ENCODE measurements around the gene NEK1. TPM values are rescaled to one million over a fixed set of nuclear protein-coding genes. Genes with fewer than 3 reads are reported as not detected.
A peak's percentile ranks its signal among the peaks of the same experiment; 100 is the strongest.
"Not testable (repeated sequence)": the region's sequence is repeated elsewhere in the genome, so short reads cannot be mapped to it uniquely, and the experiment has no call there.

NEK1 gene
- total RNA-seq, 1 experiment from 2014 or later: 4.7 TPM

DNA sequence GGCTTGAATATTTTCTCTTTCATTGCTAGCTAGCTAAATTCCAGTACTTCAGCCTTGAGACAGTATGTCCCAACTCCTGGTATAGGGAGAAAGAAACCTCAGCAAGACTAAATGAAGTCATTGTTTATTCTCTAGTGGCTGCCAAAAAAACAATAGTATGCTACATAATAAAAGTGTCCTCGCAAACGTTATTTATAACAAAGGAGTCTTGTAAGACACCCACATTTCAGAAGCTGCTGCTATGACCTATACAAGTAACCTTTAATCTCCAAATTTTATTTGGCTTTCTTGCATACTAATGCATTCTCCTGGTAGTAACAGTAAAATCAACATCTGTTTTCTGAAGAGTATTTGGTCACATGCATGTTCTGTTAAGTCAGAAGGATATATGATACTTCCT, 28.8 kb downstream of the NEK1 start:
- no peak overlapping the region for H3K4me3 ChIP-seq (ENCODE audit: insufficient read depth, low read depth, low read length)
- no peak for DNase-seq
- no peaks in the 10 kb centered on the region for H3K27me3 ChIP-seq (ENCODE audit: control insufficient read depth, insufficient read depth, low read length)
- no peaks in the 10 kb centered on the region; the same call in 1 of the 2 replicates for H3K36me3 ChIP-seq (replicated peaks; ENCODE audit: control insufficient read depth, insufficient read depth, low read length)

DNA sequence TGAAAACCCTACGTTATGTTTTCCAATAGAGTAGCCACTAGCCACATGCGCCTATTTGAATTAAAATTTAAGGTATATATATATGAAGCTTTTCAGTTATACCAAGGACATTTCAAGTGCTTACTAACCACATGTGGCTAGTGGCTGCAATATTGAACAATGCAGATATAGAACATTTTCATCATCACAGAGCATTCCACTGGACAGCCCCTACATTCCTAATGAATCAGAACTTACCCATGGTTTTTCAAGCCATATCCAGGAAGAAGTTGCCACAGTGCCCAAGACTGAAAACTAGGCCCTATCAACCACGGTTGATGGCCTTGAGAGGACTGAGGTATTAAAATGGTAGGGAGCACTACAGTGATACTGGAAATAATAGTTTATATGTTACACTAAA, 29.7 kb downstream of the NEK1 start:
- DNase-seq: no peak
- Histone ChIP-seq H3K36me3 (replicated peaks; ENCODE audit: control insufficient read depth, insufficient read depth, low read length) (no peaks in the 10 kb centered on the region; the same call in 1 of the 2 replicates), H3K4me3 (ENCODE audit: insufficient read depth, low read depth, low read length) (no peak overlapping the region), H3K27me3 (ENCODE audit: control insufficient read depth, insufficient read depth, low read length) (no peaks in the 10 kb centered on the region)

DNA sequence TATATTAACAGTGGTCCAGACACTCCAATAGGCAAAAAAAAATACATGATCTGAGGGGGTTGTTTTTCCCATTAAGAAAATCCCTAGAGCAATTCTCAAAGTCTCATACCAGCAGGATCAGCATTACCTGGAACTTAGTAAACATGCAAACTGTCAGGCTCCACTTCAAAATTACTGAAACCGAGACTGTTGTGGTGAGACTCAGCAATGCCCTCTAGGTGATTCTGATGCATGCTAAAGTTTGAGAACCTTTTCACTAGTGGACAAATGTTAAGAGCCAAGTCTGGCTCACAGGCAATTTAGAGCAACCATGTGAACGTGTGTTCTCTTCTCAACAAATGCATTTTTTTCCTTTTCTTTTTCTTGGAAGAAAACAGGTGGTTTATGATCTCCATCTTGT, 30.2 kb downstream of the NEK1 start:
- Histone ChIP-seq H3K4me3 (ENCODE audit: insufficient read depth, low read depth, low read length) (no peak overlapping the region), H3K27me3 (ENCODE audit: control insufficient read depth, insufficient read depth, low read length) (no peaks in the 10 kb centered on the region), H3K36me3 (replicated peaks; ENCODE audit: control insufficient read depth, insufficient read depth, low read length) (no peaks in the 10 kb centered on the region; the same call in 1 of the 2 replicates)
- no peak for DNase-seq

DNA sequence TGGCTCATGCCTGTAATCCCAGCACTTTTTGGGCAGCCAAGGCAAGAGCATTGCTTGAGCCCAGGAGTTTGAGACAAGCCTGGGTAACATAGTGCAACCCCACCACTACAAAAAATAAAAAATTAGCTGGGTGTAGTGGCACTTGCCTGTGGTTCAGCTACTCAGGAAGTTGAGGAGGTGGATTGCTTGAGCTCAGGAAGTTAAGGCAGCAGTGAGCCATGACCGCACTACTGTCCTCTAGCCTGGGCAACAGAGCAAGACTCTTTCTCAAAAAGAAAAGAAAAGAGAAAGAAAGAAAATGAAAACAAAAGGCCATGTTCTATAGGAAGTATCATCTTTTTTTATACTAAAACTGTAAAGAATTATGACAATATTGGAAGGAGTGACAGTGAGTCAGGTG, 38.5 kb downstream of the NEK1 start:
- Histone ChIP-seq H3K4me3 (ENCODE audit: insufficient read depth, low read depth, low read length) (no peak overlapping the region), H3K36me3 (replicated peaks; ENCODE audit: control insufficient read depth, insufficient read depth, low read length) (peaks cover 3% of the 10 kb centered on the region; the same call in 1 of the 2 replicates), H3K27me3 (ENCODE audit: control insufficient read depth, insufficient read depth, low read length) (no peaks in the 10 kb centered on the region)
- DNase-seq: no peak

DNA sequence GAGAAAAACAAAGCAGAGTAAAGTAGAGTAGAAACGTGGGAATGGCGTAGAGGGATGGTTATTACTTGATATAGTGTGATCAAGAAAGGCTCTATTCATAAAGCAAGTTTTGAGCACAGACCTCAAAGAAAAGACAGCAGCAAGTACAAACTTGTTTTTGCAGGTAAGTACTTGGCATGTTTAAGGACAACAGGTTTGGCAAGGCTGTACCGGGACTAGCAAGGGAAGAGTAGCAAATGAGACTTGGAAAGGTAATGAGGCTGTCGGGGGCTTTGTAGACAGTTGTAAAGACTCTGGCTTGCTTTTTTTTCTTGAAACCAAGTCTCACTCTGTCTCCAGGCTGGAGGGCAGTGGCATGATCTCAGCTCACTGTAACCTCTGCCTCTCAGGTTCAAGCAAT, 40.9 kb downstream of the NEK1 start:
- no peak overlapping the region for H3K4me3 ChIP-seq (ENCODE audit: insufficient read depth, low read depth, low read length)
- no peaks in the 10 kb centered on the region for H3K27me3 ChIP-seq (ENCODE audit: control insufficient read depth, insufficient read depth, low read length)
- H3K36me3 ChIP-seq (replicated peaks; ENCODE audit: control insufficient read depth, insufficient read depth, low read length): peaks cover 3% of the 10 kb centered on the region; the same call in 1 of the 2 replicates
- DNase-seq: no peak

DNA sequence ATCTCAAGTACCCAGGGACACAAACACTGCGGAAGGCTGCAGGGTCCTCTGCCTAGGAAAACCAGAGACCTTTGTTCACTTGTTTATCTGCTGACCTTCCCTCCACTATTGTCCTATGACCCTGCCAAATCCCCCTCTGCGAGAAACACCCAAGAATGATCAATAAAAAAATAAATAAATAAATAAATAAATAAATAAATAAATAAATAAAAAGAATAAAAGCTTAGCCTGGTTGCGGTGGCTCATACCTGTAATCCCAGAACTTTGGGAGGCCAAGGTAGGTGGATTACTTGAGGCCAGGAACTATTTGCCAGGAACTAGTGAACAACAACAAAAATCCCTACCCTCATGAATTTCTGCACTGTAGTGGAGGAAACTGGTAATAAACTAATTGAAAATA, 41.4 kb downstream of the NEK1 start:
- H3K27me3 ChIP-seq (ENCODE audit: control insufficient read depth, insufficient read depth, low read length); H3K4me3 ChIP-seq (ENCODE audit: insufficient read depth, low read depth, low read length); H3K36me3 ChIP-seq (replicated peaks; ENCODE audit: control insufficient read depth, insufficient read depth, low read length); DNase-seq: not testable (repeated sequence)

DNA sequence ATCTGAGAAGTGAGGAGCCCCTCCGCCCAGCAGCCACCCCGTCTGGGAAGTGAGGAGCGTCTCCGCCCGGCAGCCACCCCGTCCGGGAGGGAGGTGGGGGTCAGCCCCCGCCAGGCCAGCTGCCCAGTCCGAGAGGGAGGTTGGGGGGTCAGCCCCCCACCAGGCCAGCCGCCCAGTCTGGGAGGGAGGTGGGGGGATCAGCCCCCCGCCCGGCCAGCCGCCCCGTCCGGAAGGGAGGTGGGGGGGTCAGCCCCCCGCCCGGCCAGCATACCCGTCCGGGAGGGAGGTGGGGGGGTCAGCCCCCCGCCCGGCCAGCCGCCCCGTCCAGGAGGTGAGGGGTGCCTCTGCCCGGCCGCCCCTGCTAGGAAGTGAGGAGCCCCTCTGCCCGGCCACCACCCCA, 42.1 kb downstream of the NEK1 start:
- H3K36me3 ChIP-seq (replicated peaks; ENCODE audit: control insufficient read depth, insufficient read depth, low read length); H3K27me3 ChIP-seq (ENCODE audit: control insufficient read depth, insufficient read depth, low read length); DNase-seq; H3K4me3 ChIP-seq (ENCODE audit: insufficient read depth, low read depth, low read length): not testable (repeated sequence)

DNA sequence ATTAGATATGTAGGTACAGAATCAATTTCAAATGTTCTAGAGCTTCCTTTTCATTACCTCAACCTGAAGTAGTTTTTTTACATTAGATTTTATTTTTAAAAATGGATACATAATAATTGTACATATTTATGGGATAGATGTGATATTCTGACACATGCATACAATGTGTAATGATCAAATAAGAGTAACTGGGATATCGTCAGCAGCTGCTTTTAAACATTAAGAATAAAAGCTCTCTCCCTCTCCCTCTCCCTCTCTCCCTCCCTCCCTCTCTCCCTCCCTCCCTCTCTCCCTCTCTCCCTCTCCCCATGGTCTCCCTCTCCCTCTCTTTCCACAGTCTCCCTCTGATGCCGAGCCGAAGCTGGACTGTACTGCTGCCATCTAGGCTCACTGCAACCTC, 43.2 kb downstream of the NEK1 start:
- not testable (repeated sequence) for H3K4me3 ChIP-seq (ENCODE audit: insufficient read depth, low read depth, low read length)

DNA sequence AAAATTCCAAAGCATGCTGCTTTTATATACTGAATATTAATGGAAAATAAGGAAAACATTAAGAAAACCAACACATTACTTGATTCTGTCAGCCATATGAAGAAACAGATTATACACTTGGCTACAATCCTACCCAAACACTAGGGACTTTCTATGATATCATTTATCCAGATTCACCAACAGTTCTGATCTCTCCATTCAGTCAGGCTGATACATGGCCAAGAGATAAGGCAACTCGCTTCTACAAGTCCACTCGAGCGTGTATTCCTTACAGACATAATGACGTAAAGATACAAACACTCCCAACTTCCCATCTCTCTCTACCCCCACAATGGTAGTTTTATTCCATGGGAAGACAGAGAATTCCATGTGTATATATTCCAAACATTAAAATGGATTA, 44.5 kb downstream of the NEK1 start:
- Histone ChIP-seq H3K36me3 (replicated peaks; ENCODE audit: control insufficient read depth, insufficient read depth, low read length) (no peaks in the 10 kb centered on the region), H3K4me3 (ENCODE audit: insufficient read depth, low read depth, low read length) (no peak overlapping the region), H3K27me3 (ENCODE audit: control insufficient read depth, insufficient read depth, low read length) (no peaks in the 10 kb centered on the region)
- no peak for DNase-seq

More for the DNA sequence above, 43.2 kb downstream of the NEK1 start:
- not testable (repeated sequence) for H3K27me3 ChIP-seq (ENCODE audit: control insufficient read depth, insufficient read depth, low read length); H3K36me3 ChIP-seq (replicated peaks; ENCODE audit: control insufficient read depth, insufficient read depth, low read length); DNase-seq

DNA sequence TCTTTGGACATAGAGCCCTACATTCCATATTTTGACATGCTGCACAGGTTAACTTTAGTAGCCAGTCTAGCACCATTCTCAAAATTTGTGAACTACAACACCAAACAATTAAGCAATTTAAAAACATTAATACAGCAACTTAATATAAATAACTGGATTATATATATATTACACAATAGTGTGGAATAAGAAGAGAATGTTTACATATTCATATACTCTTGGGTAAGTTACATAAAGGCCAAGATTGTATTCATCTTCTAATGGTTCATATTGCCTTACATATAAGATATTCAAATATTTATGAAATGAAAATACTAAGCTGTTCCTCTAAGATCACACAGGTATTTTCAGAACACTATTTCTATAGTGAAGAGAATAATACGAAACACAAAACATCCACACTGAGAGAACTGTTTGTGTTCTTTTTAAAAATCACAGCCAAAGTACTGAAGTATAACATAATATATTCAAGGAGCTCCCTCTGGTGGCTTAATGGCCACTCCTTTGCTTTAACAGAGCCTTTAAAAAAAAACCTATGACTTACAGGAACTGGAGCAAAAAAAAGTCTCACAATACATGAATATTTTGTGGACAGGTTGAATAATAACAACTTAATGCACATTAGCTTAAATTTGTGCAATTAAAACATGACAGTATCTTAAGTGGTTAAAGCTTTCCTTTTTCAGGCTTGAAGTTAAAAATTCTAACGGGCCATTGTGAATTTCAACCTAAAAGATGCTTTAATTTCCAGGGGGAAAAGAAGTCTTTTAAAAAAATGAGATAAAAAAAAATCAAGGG, 46.2 kb downstream of the NEK1 start:
- DNase-seq: peak; percentile 39
- Histone ChIP-seq H3K4me3 (ENCODE audit: insufficient read depth, low read depth, low read length) (no peak overlapping the region), H3K27me3 (ENCODE audit: control insufficient read depth, insufficient read depth, low read length) (no peaks in the 10 kb centered on the region), H3K36me3 (replicated peaks; ENCODE audit: control insufficient read depth, insufficient read depth, low read length) (no peaks in the 10 kb centered on the region)

DNA sequence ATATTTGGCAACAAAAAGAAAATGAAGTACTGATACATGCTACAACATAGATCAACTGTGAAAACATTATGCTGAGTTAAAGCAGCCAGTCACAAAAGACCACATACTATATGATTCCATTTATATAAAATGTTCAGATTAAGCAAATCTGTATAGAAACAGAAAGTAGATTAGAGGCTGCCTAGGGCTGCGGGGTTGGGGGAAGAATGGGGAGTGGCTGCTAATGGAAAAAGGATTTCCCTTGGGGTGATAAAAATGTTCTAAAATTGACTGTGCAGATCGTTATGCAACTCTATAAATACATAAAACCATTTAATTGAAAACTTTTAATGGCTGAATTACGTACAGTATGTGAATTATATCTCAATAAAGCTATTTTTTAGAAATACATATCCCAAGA, 46.8 kb downstream of the NEK1 start:
- no peaks in the 10 kb centered on the region for H3K36me3 ChIP-seq (replicated peaks; ENCODE audit: control insufficient read depth, insufficient read depth, low read length)
- no peak overlapping the region for H3K4me3 ChIP-seq (ENCODE audit: insufficient read depth, low read depth, low read length)
- no peaks in the 10 kb centered on the region for H3K27me3 ChIP-seq (ENCODE audit: control insufficient read depth, insufficient read depth, low read length)
- no peak for DNase-seq

DNA sequence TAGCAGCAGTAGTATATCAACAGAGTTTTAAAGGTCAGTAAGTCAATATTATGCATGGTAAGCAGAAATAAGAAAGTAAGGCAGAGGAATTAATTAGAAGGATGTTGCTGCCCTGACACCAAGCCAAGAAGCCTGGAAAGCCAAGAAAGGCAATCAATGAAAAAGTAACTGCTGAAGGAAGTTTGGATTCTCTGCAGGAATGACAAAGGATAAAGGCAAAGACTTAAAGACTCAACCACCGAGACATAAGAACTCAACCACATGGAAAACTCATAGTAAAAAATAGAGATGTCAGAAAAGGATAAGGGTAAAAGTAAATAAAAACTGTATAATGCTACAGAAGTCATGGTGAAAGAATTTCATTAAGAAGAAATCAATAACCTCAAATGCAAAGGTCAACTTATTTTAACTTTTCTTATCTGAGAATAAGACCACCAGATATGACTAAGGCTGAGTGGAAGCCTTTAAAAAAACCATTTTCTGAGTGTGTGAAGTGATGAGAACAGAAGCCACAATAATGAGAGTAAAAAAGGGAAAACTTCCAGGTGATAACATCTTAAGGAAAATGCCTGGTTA, 55.2 kb downstream of the NEK1 start:
- H3K4me3 ChIP-seq (ENCODE audit: insufficient read depth, low read depth, low read length): no peak overlapping the region
- DNase-seq: no peak
- no peaks in the 10 kb centered on the region for H3K27me3 ChIP-seq (ENCODE audit: control insufficient read depth, insufficient read depth, low read length)
- H3K36me3 ChIP-seq (replicated peaks; ENCODE audit: control insufficient read depth, insufficient read depth, low read length): peaks cover 1% of the 10 kb centered on the region

DNA sequence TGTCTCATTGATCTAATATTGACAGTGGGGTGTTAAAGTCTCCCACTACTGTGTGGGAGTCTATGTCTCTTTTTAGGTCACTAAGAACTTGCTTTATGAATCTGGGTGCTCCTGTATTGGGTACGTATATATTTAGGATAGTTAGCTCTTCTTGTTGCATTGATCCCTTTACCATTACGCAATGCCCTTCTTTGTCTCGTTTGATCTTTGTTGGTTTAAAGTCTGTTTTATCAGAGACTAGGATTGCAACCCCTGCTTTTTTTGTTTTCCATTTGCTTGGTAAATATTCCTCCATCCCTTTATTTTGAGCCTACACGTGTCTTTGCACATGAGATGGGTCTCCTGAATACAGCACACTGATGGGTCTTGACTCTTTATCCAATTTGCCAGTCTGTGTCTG, 65.8 kb downstream of the NEK1 start:
- H3K27me3 ChIP-seq (ENCODE audit: control insufficient read depth, insufficient read depth, low read length); H3K4me3 ChIP-seq (ENCODE audit: insufficient read depth, low read depth, low read length); DNase-seq; H3K36me3 ChIP-seq (replicated peaks; ENCODE audit: control insufficient read depth, insufficient read depth, low read length): not testable (repeated sequence)

DNA sequence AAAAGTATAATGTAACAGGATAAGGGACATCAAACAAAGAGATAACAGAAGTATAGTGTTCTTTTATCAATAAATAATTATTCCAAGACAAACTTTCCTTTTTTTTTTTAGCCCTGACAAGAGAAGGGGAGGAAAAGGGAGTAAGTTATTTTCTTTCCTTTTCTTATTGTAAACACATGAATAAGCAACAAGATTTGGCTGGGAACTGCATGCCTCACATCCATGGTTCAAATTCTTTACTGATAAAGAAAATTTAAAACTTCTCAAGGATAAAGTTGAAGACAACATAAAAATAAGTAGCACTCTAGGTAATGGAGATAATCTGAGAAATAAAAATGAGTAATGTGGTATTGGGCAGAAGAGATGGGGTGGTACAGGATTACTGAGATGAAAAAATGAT, 71.6 kb downstream of the NEK1 start:
- H3K36me3 ChIP-seq (replicated peaks; ENCODE audit: control insufficient read depth, insufficient read depth, low read length): no peaks in the 10 kb centered on the region; the same call in 1 of the 2 replicates
- DNase-seq: no peak
- no peak overlapping the region for H3K4me3 ChIP-seq (ENCODE audit: insufficient read depth, low read depth, low read length)
- no peaks in the 10 kb centered on the region for H3K27me3 ChIP-seq (ENCODE audit: control insufficient read depth, insufficient read depth, low read length)

DNA sequence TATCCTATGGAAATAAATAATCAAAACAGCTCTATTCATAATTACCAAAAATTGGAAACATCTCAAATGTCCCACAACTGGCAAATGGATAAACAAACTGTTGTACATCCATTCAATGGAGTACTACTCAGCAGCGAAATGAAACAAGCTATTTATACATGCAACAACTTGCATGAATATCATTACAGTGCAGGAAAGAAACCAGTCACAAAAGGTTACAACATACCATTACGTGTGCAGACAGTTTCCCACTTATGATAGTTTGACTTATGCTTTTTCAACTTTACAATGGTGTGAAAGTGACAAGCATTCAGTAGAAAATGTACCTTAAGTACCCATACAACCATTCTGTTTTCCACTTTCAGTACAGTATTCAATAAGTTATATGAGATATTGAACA, 82.3 kb downstream of the NEK1 start:
- no peak for DNase-seq
- H3K27me3 ChIP-seq (ENCODE audit: control insufficient read depth, insufficient read depth, low read length): no peaks in the 10 kb centered on the region
- no peak overlapping the region for H3K4me3 ChIP-seq (ENCODE audit: insufficient read depth, low read depth, low read length)
- H3K36me3 ChIP-seq (replicated peaks; ENCODE audit: control insufficient read depth, insufficient read depth, low read length): no peaks in the 10 kb centered on the region
